ENCODE data around the gene ZBTB9.

DNA sequence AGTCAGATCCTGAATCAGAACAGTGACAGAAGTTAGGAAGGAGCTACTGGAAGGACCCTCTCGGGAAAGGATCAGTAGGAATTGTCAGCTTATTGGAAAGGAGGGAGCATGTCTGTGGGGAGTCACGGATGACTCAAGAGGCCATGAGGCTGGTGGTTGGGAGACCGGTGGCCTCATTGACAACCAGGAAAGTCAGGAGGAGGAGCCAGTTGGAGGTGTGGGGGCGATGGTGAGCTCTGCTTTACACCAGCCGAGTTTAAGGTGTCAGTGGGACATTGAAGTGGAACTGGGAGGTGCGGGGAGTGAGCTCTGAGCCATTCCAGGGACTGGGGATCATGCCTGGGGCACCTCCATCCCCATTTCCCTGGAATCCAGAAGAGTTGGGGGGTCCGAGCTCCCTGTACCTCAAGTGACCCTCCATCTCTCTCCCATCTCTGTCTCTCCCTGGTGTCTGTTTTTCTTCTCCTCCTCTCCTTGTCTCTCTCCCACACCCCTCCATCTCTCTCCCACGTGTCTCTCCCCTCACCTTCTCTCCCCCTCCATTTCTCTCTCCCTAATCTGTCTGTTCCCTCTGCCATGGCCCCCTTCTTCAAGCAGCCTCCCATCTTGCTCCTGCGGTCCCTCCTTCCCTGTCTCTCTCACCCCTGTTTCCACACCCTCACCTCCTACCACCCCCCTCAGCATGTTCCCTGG, 14.3 kb upstream of the ZBTB9 start:
- TF ChIP-seq, protein P1, sequence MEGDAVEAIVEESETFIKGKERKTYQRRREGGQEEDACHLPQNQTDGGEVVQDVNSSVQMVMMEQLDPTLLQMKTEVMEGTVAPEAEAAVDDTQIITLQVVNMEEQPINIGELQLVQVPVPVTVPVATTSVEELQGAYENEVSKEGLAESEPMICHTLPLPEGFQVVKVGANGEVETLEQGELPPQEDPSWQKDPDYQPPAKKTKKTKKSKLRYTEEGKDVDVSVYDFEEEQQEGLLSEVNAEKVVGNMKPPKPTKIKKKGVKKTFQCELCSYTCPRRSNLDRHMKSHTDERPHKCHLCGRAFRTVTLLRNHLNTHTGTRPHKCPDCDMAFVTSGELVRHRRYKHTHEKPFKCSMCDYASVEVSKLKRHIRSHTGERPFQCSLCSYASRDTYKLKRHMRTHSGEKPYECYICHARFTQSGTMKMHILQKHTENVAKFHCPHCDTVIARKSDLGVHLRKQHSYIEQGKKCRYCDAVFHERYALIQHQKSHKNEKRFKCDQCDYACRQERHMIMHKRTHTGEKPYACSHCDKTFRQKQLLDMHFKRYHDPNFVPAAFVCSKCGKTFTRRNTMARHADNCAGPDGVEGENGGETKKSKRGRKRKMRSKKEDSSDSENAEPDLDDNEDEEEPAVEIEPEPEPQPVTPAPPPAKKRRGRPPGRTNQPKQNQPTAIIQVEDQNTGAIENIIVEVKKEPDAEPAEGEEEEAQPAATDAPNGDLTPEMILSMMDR (IDR thresholded peaks at IDR 0.05 in 4 of 5, conservative IDR thresholded peaks at IDR 0.05 in 1 of 5): no peak
- no peak for TF ChIP-seq POLR2A (IDR thresholded peaks at IDR 0.05)

Measured in gastrocnemius medialis (tissue), 4 donors.